Measurements from ENCODE around the gene HIVEP2. TPM values are rescaled to one million over a fixed set of nuclear protein-coding genes. Genes with fewer than 3 reads are reported as not detected.

Gene HIVEP2
- total and polyA plus RNA-seq, 2 donors (not counting 3 experiments of a cell fraction or from before 2014, with no cell fraction given), result 1.3 to 4.7 TPM

GRCh38 chr6:142932889-142933288 is 12.1 kb downstream of the HIVEP2 start:
- H3K4me2 ChIP-seq (ENCODE audit: insufficient read depth, low read length), result no peak overlapping the region
- DNase-seq (ENCODE audit: low read depth, low spot score) (no peak), FAIRE-seq (no peak)
- no peaks in the 10 kb centered on the region for H3K36me3 ChIP-seq (ENCODE audit: control insufficient read depth in 2 of 2, extremely low read depth in 1 of 2, insufficient read depth in 2 of 2, low read length in 2 of 2)
- intact Hi-C loops (cut with micrococcal nuclease), result no loop called here
- H3K79me2 ChIP-seq (ENCODE audit: control insufficient read depth, insufficient read depth, low read length), result no peaks in the 10 kb centered on the region
- no peak for TF ChIP-seq EZH2 (IDR thresholded peaks at IDR 0.05; ENCODE audit: borderline replicate concordance, low read depth, low read length, severe bottlenecking)
- TF ChIP-seq MYC (IDR thresholded peaks at IDR 0.05; ENCODE audit: low read depth, low read length), result no peak
- no peak for TF ChIP-seq FOS (IDR thresholded peaks at IDR 0.05; ENCODE audit: borderline replicate concordance, insufficient read depth, low read length)
- TF ChIP-seq, protein P1, sequence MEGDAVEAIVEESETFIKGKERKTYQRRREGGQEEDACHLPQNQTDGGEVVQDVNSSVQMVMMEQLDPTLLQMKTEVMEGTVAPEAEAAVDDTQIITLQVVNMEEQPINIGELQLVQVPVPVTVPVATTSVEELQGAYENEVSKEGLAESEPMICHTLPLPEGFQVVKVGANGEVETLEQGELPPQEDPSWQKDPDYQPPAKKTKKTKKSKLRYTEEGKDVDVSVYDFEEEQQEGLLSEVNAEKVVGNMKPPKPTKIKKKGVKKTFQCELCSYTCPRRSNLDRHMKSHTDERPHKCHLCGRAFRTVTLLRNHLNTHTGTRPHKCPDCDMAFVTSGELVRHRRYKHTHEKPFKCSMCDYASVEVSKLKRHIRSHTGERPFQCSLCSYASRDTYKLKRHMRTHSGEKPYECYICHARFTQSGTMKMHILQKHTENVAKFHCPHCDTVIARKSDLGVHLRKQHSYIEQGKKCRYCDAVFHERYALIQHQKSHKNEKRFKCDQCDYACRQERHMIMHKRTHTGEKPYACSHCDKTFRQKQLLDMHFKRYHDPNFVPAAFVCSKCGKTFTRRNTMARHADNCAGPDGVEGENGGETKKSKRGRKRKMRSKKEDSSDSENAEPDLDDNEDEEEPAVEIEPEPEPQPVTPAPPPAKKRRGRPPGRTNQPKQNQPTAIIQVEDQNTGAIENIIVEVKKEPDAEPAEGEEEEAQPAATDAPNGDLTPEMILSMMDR (IDR thresholded peaks at IDR 0.05; ENCODE audit: extremely low read depth in 1 of 2, insufficient read depth in 1 of 2, low read depth in 1 of 2, low read length in 2 of 2), result no peak
- TF ChIP-seq, protein P2, sequence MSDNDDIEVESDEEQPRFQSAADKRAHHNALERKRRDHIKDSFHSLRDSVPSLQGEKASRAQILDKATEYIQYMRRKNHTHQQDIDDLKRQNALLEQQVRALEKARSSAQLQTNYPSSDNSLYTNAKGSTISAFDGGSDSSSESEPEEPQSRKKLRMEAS (IDR thresholded peaks at IDR 0.05; ENCODE audit: insufficient read depth, insufficient read length), result no peak
- TF ChIP-seq JUN (IDR thresholded peaks at IDR 0.05; ENCODE audit: borderline replicate concordance, insufficient read depth, insufficient read length, low read depth), result no peak
- no peak for TF ChIP-seq POLR2A (IDR thresholded peaks at IDR 0.05; ENCODE audit: low read depth, low read length)
- no peak for TF ChIP-seq GATA2 (IDR thresholded peaks at IDR 0.05; ENCODE audit: insufficient read depth, insufficient read length, low read depth, low read length)
- TF ChIP-seq POLR2AphosphoS5 (IDR thresholded peaks at IDR 0.05; ENCODE audit: insufficient read depth, low read depth, low read length), result no peak
- CTCF ChIA-PET, result interaction anchor here (1.0 kb wide), 1 partner anchor 94 kb away, joined by 3 read pairs; no protein-coding TSS in a partner anchor
- H3K9me3 ChIP-seq (replicated peaks; ENCODE audit: control insufficient read depth, insufficient read depth, low read length), result no peaks in the 10 kb centered on the region
- peaks cover under 1% of the 10 kb centered on the region for H3K4me1 ChIP-seq (ENCODE audit: control insufficient read depth, extremely low read depth, insufficient read depth, low read length)
- dilution Hi-C loops (cut with MboI; ENCODE audit: extremely low pct_ligation_motif_present, low sequenced_read_pairs), result no loop called here
- POLR2A ChIA-PET, result no interaction called here
- H2AFZ ChIP-seq (ENCODE audit: low read depth, low read length), result no peak overlapping the region
- BruUV-seq (replicated peaks), result no TSS peak
- no peak overlapping the region for H3K4me3 ChIP-seq (replicated peaks in 1 of 3; ENCODE audit: insufficient read depth in 1 of 3, low read depth in 1 of 3, low read length in 3 of 3)
- H3K9me1 ChIP-seq (replicated peaks; ENCODE audit: control insufficient read depth, extremely low read depth, insufficient read depth, low read length), result no peaks in the 10 kb centered on the region
- no peak overlapping the region for H3K9ac ChIP-seq (replicated peaks; ENCODE audit: extremely low read depth, insufficient read depth, low read length)
- no peaks in the 10 kb centered on the region for H4K20me1 ChIP-seq (replicated peaks; ENCODE audit: control insufficient read depth, extremely low read depth, insufficient read depth, low read length)
- H3K27me3 ChIP-seq (ENCODE audit: control insufficient read depth in 2 of 2, insufficient read depth in 2 of 2, low read length in 2 of 2), result no peaks in the 10 kb centered on the region
- no peak overlapping the region for H3K27ac ChIP-seq (ENCODE audit: insufficient read depth, low read depth, low read length)
